Measurements from ENCODE around the gene TMEM94.

GRCh38 chr17:75450270-75450669, 6.2 kb upstream of the TMEM94 start:
- TF ChIP-seq POLR2AphosphoS5 (IDR thresholded peaks at IDR 0.05; ENCODE audit: insufficient read depth in 1 of 2, low read depth in 1 of 2): no peak
- TF ChIP-seq, protein P1, sequence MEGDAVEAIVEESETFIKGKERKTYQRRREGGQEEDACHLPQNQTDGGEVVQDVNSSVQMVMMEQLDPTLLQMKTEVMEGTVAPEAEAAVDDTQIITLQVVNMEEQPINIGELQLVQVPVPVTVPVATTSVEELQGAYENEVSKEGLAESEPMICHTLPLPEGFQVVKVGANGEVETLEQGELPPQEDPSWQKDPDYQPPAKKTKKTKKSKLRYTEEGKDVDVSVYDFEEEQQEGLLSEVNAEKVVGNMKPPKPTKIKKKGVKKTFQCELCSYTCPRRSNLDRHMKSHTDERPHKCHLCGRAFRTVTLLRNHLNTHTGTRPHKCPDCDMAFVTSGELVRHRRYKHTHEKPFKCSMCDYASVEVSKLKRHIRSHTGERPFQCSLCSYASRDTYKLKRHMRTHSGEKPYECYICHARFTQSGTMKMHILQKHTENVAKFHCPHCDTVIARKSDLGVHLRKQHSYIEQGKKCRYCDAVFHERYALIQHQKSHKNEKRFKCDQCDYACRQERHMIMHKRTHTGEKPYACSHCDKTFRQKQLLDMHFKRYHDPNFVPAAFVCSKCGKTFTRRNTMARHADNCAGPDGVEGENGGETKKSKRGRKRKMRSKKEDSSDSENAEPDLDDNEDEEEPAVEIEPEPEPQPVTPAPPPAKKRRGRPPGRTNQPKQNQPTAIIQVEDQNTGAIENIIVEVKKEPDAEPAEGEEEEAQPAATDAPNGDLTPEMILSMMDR (IDR thresholded peaks at IDR 0.05): no peak

Data from vagina (tissue), 2 donors.